ENCODE data around the gene MOB2.
"Not testable (repeated sequence)": the region's sequence is repeated elsewhere in the genome, so short reads cannot be mapped to it uniquely, and the experiment has no call there.

Gene MOB2

DNA sequence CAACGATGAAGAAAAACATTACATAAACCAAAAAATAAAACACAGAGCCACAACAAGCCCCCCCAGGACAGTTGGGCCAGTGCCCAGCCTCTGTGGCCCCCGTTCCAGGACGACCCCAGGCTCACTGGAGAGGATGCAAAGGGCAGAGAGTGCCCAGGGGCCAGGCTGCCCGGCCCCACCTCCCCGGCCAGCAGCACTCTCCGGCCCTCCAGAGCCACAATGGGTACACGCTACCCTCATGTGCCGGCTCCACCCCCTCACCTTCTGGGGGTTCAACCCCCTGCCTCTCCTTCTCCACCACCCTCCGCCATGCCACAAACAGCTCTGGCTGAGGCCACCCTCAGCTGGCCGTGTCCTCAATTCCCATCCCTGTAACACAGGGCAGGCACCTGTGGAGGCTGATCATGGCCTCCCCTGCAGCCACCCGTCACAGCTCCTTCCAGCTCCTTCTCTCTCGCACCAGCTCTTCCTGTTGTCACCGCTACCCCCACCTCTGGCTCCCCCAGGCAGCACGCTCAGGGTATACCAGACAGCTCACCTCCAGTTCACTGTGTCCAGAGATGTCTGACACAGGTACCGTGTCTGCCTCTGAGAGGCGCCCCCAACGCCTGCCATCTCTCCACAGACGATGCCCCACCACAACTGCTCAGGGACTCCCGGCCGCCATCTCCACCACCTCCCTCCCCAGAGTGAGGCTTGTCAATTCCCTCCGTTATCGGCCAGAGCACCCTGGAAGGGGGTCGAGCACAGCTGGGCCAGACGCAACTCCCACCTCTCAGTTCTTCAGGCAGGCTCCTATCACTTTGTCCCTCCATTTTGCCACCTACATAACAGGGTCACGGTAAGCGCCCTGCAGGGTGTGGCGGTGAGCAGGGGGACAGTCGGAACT is 30.8 kb upstream of the MOB2 start:
- no peak for DNase-seq

- DNase-seq = peak; percentile 70
Observed at GRCh38 chr11:1516273-1517067, 29.9 kb upstream of the MOB2 start.

GRCh38 chr11:1515082-1516060 is 28.8 kb upstream of the MOB2 start:
- DNase-seq = peak; percentile 59

GRCh38 chr11:1514336-1515061 is 27.9 kb upstream of the MOB2 start:
- no peak for DNase-seq

GRCh38 chr11:1513326-1514296 is 27.0 kb upstream of the MOB2 start:
- DNase-seq = no peak

GRCh38 chr11:1512531-1513258 is 26.1 kb upstream of the MOB2 start:
- not testable (repeated sequence) for DNase-seq

GRCh38 chr11:1511937-1512496 is 25.4 kb upstream of the MOB2 start:
- no peak for DNase-seq

DNA sequence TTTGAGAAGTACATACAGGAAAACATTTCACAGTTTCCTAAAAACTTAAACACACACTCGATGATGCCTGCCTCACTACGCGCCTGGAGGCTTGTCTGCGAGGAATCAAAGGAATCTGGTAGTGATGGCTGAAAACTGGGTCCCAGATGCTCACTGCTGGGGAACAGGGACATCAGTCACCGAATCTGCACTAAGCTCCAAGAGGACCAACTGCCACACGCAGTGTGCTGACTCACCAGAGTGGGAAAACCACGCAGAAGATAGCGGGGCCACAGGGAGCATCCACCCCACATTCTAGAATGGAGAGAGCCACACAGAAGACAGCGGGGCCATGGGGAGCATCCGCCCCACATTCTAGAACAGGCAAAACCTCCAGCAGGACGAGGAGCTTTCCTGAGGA is 24.3 kb upstream of the MOB2 start:
- peak; percentile 19 for DNase-seq

GRCh38 chr11:1510351-1510750 is 23.8 kb upstream of the MOB2 start:
- not testable (repeated sequence) for DNase-seq

GRCh38 chr11:1509626-1510255 is 23.2 kb upstream of the MOB2 start:
- DNase-seq = no peak

DNA sequence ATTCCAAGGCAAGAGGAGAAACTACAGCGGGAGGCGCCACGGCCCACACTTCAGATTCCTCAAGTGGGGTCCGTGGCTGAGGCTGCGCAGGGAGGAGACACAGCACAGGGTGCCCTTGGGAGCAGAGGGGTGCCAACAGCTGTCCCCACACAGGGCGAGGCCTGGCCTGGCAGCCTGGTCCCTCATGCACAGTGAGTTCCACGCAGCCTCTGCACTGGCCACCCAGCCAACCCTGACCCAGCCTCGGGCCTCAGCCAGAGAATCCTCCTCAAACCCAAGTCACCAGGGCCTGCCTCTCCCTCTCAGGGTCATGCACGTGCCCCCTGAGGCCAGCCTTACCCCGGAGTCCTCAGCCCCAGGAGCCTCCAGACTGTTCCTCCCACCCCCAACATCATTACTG is 22.4 kb upstream of the MOB2 start:
- DNase-seq = no peak

DNA sequence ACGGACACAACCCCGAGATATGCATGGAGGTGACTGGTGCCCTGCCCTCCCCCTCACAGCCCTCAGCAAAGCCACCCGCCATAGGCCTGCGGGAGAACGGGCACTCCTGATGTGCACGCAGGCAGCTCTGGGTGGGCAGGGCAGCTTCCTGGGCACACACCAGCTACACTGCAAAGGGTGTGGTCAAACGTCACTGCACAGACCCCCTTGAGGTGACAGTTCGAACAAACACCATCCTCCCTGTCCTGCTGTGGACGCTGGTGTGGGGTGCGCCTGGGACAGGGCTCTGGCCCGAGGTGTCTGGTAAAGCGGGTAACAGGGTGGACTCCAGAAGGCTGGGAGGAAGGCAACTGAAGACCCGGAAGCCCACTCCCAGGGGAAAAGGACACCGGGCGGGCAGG is 21.9 kb upstream of the MOB2 start:
- DNase-seq = no peak

- DNase-seq = peak; percentile 11
Observed at GRCh38 chr11:1507381-1508140, 21.0 kb upstream of the MOB2 start.

DNA sequence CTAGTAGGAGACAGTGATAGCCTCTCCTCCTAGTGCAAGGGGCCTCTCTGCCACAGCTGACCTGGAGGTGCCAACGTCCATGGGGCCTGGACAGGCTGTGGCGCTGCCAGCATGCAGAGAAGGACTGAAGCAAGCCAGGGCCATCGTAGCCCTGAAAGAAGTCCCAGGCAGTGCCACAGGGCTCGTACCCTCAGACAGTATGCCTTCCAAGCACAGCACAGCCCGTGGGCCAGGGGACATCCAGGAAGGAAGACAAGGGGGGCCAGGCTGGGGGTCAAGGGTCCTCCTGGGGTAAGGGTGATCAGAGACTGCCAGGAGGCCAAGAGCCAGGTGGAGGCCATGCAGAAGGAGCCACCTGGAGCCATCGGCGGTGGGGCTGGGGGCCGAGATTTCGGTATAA is 20.4 kb upstream of the MOB2 start:
- DNase-seq = no peak

- no peak for DNase-seq
Observed at GRCh38 chr11:1505480-1505879, 18.9 kb upstream of the MOB2 start.

DNA sequence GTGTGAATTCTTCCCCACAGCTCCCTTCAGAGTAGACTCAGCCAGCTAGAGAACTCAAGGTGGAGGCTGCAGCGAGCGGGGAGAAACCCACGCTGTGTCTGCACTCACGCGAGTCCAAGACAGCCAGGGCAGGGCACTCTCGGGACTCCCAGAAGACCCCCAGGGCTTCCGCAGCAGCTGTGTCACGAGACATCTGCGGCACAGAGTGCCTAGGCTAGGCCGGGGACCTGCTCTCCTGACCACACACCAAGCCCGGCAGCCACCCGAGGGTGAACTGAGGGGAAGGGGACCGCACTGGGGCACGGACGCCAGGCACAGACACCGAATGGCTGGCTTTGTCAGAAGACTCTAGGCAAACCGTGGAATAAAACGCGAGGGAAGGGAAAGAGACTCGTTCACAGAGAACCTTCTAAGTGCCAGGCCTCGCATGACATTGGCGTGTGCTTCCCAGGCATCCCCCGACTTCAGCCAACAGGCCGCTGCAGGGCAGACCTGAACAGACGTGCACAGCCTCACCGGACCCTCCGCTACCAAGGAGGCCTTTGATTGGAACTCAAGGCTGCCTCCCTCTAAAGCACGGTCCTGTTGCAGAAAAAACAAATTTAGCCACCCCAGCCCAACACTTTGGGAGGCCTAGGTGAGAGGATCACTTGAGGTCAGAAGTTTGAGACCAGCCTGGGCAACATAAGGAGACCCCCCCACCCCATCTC is 18.2 kb upstream of the MOB2 start:
- no peak for DNase-seq

DNA sequence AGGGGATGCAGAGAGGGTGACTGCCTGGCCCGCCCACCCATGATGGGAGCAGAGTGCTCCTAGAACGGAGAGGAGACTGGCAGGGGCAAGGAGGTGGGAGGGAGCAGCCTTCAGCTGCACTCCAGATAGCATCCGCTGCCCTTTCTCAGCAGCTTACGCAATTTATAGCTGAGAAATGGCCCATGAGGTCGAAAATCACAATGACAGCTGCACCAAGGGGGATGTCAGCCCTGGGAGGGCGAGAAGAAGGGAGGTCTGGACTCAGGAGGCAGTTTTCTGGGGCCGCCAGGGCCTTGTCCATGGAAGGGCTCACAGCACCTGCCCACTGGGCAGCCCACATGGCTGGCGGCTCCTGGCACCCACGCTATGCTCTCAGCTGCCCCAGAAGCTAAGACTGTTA is 17.6 kb upstream of the MOB2 start:
- DNase-seq = no peak

- no peak for DNase-seq
Observed at GRCh38 chr11:1503708-1504104, 17.1 kb upstream of the MOB2 start.

All from fibroblast of skin of back (primary cell).